LNCAP (cell line): ENCODE data around the gene ACSL3.

ENCODE experiments used
- CTCF ChIP-seq: fragments of 450-650 bp; IDR thresholded peaks from 2 replicates; pipeline ENCODE4 v1.5.1; 2017; ENCODE audit warnings: mild to moderate bottlenecking

The ACSL3 gene

GRCh38 chr2:222871291-222871690 is 10.5 kb downstream of the ACSL3 start:
- TF ChIP-seq CTCF: no peak

GRCh38 chr2:222872551-222872950 is 11.7 kb downstream of the ACSL3 start:
- TF ChIP-seq CTCF: no peak

- no peak for TF ChIP-seq CTCF
Observed at GRCh38 chr2:222875482-222875881, 14.6 kb downstream of the ACSL3 start.

- TF ChIP-seq CTCF: no peak
Observed at GRCh38 chr2:222876947-222877346, 16.1 kb downstream of the ACSL3 start.

- TF ChIP-seq CTCF: no peak
Observed at GRCh38 chr2:222877556-222878300, 16.9 kb downstream of the ACSL3 start.

GRCh38 chr2:222878301-222878876 is 17.6 kb downstream of the ACSL3 start:
- TF ChIP-seq CTCF: no peak

GRCh38 chr2:222878877-222879603 is 18.2 kb downstream of the ACSL3 start:
- no peak for TF ChIP-seq CTCF
